B cell (primary cell): ENCODE data around the gene CNFN. TPM values are rescaled to one million over a fixed set of nuclear protein-coding genes. Genes with fewer than 3 reads are reported as not detected.

Experiments used
- ATAC-seq: fragments of 200-7000 bp; cut with Tn5 transposase; one replicate; pipeline ENCODE4 v1.10.0; 2021; ENCODE audit warnings: low read depth, mild to moderate bottlenecking, moderate number of reproducible peaks, moderate library complexity
- CTCF ChIA-PET: fragments of 350-600 bp; sonication (Branson Sonifier 250); formaldehyde crosslinking; loops from one replicate; lab custom pipeline; 2021; ENCODE audit warnings: antibody characterized with exemption, inconsistent platforms; lab: Charles Lee
- POLR2A ChIA-PET: fragments of 350-600 bp; sonication (Branson Sonifier 250); formaldehyde crosslinking; loops from one replicate; lab custom pipeline; 2021; ENCODE audit warnings: antibody characterized with exemption; lab: Charles Lee
- DNase-seq: peaks from one replicate; pipeline ENCODE4 v3.0.0; 2013
- H2AFZ ChIP-seq: 2 replicates; pipeline ENCODE4 v1.6.1; 2012; ENCODE audit warnings: mild to moderate bottlenecking, low read depth, low read length; ENCODE audit not compliant: insufficient read depth, poor library complexity, severe bottlenecking
- H3K27ac ChIP-seq, 2 donors: 1 replicate in 1 of 2; 2 replicates in 1 of 2; pipeline ENCODE4 v1.5.1; 2012 to 2013; ENCODE audit warnings: low read length in 2 of 2, mild to moderate bottlenecking in 2 of 2, moderate library complexity in 1 of 2
- H3K27me3 ChIP-seq, 4 experiments: fragments of 200-600 bp in 1 of 4; sonication (generic) in 1 of 4; replicated peaks in 1 of 4; 1 replicate in 2 of 4; 2 replicates in 2 of 4; pipeline versions ENCODE4 v1.6.1 to v1.7.0; 2013 to 2016; ENCODE audit warnings: low read length in 3 of 4, mild to moderate bottlenecking in 2 of 4, mixed read lengths in 1 of 4, moderate library complexity in 1 of 4; ENCODE audit not compliant: insufficient read depth in 4 of 4, control insufficient read depth in 3 of 4; ENCODE audit errors: control extremely low read depth in 1 of 4
- H3K36me3 ChIP-seq, 2 experiments: replicated peaks in 1 of 2; 1 replicate in 1 of 2; 2 replicates in 1 of 2; pipeline versions ENCODE4 v1.6.1 to v1.7.1; 2013; ENCODE audit warnings: low read length in 1 of 2; ENCODE audit not compliant: insufficient read depth in 2 of 2, control insufficient read depth in 1 of 2; ENCODE audit errors: control extremely low read depth in 1 of 2, extremely low read depth in 1 of 2
- H3K4me1 ChIP-seq, 2 donors: fragments of 200-600 bp in 1 of 2; sonication (generic) in 1 of 2; 1 replicate in 1 of 2; 2 replicates in 1 of 2; pipeline versions ENCODE4 v1.5.1 to v1.6.1; 2013 to 2017; ENCODE audit warnings: low read length in 2 of 2; ENCODE audit not compliant: control insufficient read depth in 2 of 2, insufficient read depth in 2 of 2
- H3K4me2 ChIP-seq: replicated peaks from 2 replicates; pipeline ENCODE3; 2012; ENCODE audit warnings: mild to moderate bottlenecking, low read depth, low read length; ENCODE audit not compliant: poor library complexity, severe bottlenecking
- H3K4me3 ChIP-seq, 5 experiments: fragments of 200-600 bp in 1 of 5; sonication (generic) in 1 of 5; 1 replicate in 3 of 5; 2 replicates in 2 of 5; pipeline versions ENCODE4 v1.5.1 to v1.7.0; 2011 to 2016; ENCODE audit warnings: low read length in 4 of 5, mild to moderate bottlenecking in 4 of 5, low read depth in 2 of 5, control low read depth in 1 of 5, moderate library complexity in 1 of 5; ENCODE audit not compliant: insufficient read depth in 1 of 5; ENCODE audit errors: control extremely low read depth in 1 of 5, extremely low read depth in 1 of 5
- H3K79me2 ChIP-seq: fragments of 200-600 bp; sonication (generic); one replicate; pipeline ENCODE4 v1.6.0; 2016; ENCODE audit warnings: low read length; ENCODE audit not compliant: control insufficient read depth, insufficient read depth
- H3K9ac ChIP-seq: fragments of 200-600 bp; sonication (generic); 2 replicates; pipeline ENCODE4 v1.6.1; 2017; ENCODE audit warnings: mild to moderate bottlenecking, low read length, moderate library complexity
- H3K9me3 ChIP-seq, 3 donors: one replicate each; pipeline versions ENCODE4 v1.6.1 to v1.7.1; 2013; ENCODE audit warnings: low read length in 2 of 3; ENCODE audit not compliant: control insufficient read depth in 2 of 3, insufficient read depth in 1 of 3; ENCODE audit errors: control extremely low read depth in 1 of 3
- H4K20me1 ChIP-seq: 2 replicates; pipeline ENCODE4 v1.6.0; 2012; ENCODE audit warnings: mild to moderate bottlenecking, low read length; ENCODE audit not compliant: insufficient read depth, control insufficient read depth, poor library complexity, severe bottlenecking
- H3K27ac Mint-ChIP-seq: one replicate; pipeline ENCODE4 v1.8.0; 2021; ENCODE audit warnings: mixed read lengths
- H3K27me3 Mint-ChIP-seq: one replicate; pipeline ENCODE4 v1.8.0; 2021; ENCODE audit warnings: mixed read lengths
- H3K4me1 Mint-ChIP-seq: one replicate; pipeline ENCODE4 v1.8.0; 2021; ENCODE audit warnings: mixed read lengths
- H3K4me3 Mint-ChIP-seq: one replicate; pipeline ENCODE4 v1.8.0; 2021; ENCODE audit warnings: mixed read lengths
- H3K9me3 Mint-ChIP-seq: one replicate; pipeline ENCODE4 v1.8.0; 2022; ENCODE audit warnings: mixed read lengths; ENCODE audit not compliant: insufficient read depth
- EZH2 ChIP-seq: IDR thresholded peaks from 2 replicates; pipeline ENCODE4 v1.6.1; 2012; ENCODE audit warnings: borderline replicate concordance, low read depth, mild to moderate bottlenecking, moderate library complexity, low read length; ENCODE audit not compliant: insufficient read depth, poor library complexity, severe bottlenecking
- WGBS: methylation state at CpG from one replicate; pipeline ENCODE4 v1.1.5; 2013; ENCODE audit warnings: missing lambda C conversion rate; ENCODE audit not compliant: insufficient coverage; 5-methylcytosine and 5-hydroxymethylcytosine counted together
- intact Hi-C: fragments of 100-400 bp; cut with micrococcal nuclease; formaldehyde crosslinking; loops from one replicate; pipeline ENCODE4 v1.10.0; 2022
- polyA plus RNA-seq: library from polyadenylated mRNA; depleted of rRNA; stranded (reverse); fragments of >200 nt; gene quantifications from 2 replicates; pipeline ENCODE4 v1.2.3, GENCODE V29; 2012
- total RNA-seq, 2 donors: library from RNA; stranded (reverse); fragments of 120-200 nt in 1 of 2; gene quantifications; 1 replicate in 1 of 2; 2 replicates in 1 of 2; pipeline versions ENCODE4 v1.2.3 to v1.2.4, GENCODE V29; 2013 to 2022
- TF ChIP-seq, protein P1 (sequence below): fragments of 200-600 bp; IDR thresholded peaks from one replicate; pipeline ENCODE4 v1.8.0; 2022; ENCODE audit warnings: antibody characterized with exemption, mild to moderate bottlenecking

The CNFN gene
- total and polyA plus RNA-seq, 2 donors (not counting 1 experiment from before 2014, with no cell fraction given): 4.1 to 23.2 TPM

DNA sequence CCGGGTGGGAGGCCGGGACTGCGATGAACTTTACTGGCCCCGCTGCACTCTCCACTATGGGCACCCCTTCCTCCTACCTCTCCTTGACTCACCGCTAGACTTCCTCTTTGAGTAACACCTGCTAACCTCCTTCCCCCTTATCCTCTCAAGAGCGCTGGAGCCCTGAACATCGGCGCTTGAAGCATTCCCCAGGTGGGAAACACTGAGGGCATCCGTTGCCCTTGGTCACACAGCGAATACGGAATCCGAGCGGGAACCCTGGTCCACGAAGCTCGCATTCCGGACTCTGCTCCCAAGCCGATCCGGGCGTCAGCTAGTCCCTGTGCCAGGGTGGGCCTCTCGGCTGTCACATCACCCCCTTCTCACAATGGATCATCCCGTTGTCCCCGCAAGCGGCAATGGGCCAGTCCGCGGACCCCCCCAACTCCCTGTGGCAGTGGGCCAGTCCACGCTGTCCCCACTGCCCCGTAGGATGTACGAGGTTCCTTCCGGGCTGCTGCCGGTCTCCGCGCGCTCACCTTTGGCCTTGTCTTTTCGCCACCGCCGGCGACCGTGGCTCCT is 32.9 kb upstream of the CNFN start:
- Mint-ChIP-seq H3K4me3 (peak overlapping the region; percentile 98), H3K9me3 (no peaks in the 10 kb centered on the region), H3K27ac (peak overlapping the region; percentile 99), H3K4me1 (peaks cover 49% of the 10 kb centered on the region), H3K27me3 (no peaks in the 10 kb centered on the region)
- peak; percentile 88 for DNase-seq
- Histone ChIP-seq H3K4me1 (peaks cover 22 to 40% of the 10 kb centered on the region in 2 donors), H3K27me3 (no peaks in the 10 kb centered on the region), H3K36me3 (peaks cover 0 to 9% of the 10 kb centered on the region in 2 experiments), H3K4me3 (peak overlapping the region; percentile 75 to 98 (median 85)), H4K20me1 (peaks cover 46% of the 10 kb centered on the region), H3K9ac (peak overlapping the region; percentile 97), H3K4me2 (peak overlapping the region; percentile 98), H3K79me2 (peaks cover 44% of the 10 kb centered on the region), H3K9me3 (peaks cover 0 to 5% (median 0%) of the 10 kb centered on the region in 3 donors), H2AFZ (peak overlapping the region; percentile 91), H3K27ac (peak overlapping the region; percentile 78 to 85)
- CTCF ChIA-PET: interaction anchor here (1.0 to 4.1 kb wide), 14 partner anchors 11 to 294 kb away, joined by 3 to 25 read pairs (median 4); partner anchors contain the start of gene CEACAM1
- ATAC-seq: peak; percentile 48
- POLR2A ChIA-PET: interaction anchor here (0.7 to 1.4 kb wide), 9 partner anchors 11 to 347 kb away, joined by 3 to 5 read pairs (median 3); partner anchors contain the start of genes PAFAH1B3, PRR19 and ZNF574
- TF ChIP-seq, protein P1, sequence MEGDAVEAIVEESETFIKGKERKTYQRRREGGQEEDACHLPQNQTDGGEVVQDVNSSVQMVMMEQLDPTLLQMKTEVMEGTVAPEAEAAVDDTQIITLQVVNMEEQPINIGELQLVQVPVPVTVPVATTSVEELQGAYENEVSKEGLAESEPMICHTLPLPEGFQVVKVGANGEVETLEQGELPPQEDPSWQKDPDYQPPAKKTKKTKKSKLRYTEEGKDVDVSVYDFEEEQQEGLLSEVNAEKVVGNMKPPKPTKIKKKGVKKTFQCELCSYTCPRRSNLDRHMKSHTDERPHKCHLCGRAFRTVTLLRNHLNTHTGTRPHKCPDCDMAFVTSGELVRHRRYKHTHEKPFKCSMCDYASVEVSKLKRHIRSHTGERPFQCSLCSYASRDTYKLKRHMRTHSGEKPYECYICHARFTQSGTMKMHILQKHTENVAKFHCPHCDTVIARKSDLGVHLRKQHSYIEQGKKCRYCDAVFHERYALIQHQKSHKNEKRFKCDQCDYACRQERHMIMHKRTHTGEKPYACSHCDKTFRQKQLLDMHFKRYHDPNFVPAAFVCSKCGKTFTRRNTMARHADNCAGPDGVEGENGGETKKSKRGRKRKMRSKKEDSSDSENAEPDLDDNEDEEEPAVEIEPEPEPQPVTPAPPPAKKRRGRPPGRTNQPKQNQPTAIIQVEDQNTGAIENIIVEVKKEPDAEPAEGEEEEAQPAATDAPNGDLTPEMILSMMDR: no peak
- TF ChIP-seq EZH2: no peak
- intact Hi-C loops: loop anchor here (1.0 to 5.0 kb wide), 8 partner anchors 16 to 296 kb away; partner anchors contain the start of genes MEGF8, PAFAH1B3 and PRR19
- under 1% methylated on average over 38 of the region's 38 CpGs for WGBS
